HG02943 (cell line): ENCODE data around the gene GPHA2.

ENCODE experiments used
- ATAC-seq: cut with Tn5 transposase; IDR thresholded peaks from one replicate; pipeline ENCODE4 v1.9.1; 2021; ENCODE audit warnings: mild to moderate bottlenecking, low read depth, moderate library complexity; ENCODE audit not compliant: unreplicated experiment

Gene GPHA2

GRCh38 chr11:64911689-64912088 is 24.0 kb downstream of the GPHA2 start:
- no peak for ATAC-seq

- no peak for ATAC-seq
These were observed 24.6 kb downstream of the GPHA2 start for GRCh38 chr11:64911142-64911541.

DNA sequence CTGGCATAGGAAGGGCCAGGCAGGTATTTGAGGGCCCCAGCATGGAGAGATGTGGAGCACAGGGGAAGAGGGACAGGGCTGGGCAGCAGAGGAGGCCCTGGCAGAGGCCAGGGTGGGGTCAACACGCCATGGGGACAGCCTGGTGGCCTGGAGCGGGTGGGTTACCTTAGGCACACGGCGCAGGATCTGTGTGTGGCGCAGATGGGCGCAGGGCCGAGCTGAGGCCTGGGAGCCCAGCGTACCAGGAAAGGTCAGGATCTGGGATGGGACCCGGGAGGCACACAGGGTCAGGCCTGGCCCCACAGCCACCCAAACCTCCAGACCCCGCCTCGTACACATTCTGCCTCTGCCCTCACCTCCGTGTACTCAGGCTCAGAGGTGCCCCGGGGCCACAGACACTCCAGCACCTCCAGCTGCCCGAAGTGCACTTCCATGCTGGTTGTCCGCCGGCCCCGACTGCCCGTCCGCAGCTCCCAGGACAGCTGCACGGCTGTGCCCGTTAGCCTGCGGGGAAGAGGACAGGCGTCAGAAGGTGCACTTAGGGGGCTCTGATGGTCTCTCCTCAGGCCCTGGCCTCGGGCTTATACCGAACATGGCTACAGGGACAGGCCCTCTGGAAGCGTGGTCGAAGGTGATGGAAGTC is 25.1 kb downstream of the GPHA2 start:
- ATAC-seq = no peak

GRCh38 chr11:64909653-64910343 is 25.9 kb downstream of the GPHA2 start:
- ATAC-seq = no peak

DNA sequence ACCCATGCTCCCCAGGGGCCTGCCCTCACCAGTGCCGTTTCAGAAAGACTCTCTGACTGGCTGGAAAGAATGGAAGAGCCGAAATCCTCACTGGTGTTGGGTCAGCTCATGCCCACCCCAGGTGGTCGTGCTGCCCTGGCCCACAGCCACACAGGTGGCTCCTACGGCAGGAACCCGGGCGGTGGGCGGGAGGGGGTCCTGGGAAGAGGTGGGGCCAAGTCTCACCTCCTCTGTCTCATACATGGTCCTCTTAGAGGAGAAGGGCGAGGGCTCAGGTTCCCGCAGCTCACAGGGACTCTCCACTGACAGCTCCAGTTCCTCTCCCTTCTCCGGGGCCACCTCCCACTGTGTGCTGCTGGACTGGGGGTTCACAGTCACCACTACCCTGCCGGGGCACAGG is 26.9 kb downstream of the GPHA2 start:
- no peak for ATAC-seq

GRCh38 chr11:64906314-64906635 is 29.4 kb downstream of the GPHA2 start:
- no peak for ATAC-seq

- ATAC-seq = no peak
These were observed 30.0 kb downstream of the GPHA2 start for GRCh38 chr11:64905516-64906313.

- no peak for ATAC-seq
These were observed 32.3 kb downstream of the GPHA2 start for GRCh38 chr11:64903291-64903833.

DNA sequence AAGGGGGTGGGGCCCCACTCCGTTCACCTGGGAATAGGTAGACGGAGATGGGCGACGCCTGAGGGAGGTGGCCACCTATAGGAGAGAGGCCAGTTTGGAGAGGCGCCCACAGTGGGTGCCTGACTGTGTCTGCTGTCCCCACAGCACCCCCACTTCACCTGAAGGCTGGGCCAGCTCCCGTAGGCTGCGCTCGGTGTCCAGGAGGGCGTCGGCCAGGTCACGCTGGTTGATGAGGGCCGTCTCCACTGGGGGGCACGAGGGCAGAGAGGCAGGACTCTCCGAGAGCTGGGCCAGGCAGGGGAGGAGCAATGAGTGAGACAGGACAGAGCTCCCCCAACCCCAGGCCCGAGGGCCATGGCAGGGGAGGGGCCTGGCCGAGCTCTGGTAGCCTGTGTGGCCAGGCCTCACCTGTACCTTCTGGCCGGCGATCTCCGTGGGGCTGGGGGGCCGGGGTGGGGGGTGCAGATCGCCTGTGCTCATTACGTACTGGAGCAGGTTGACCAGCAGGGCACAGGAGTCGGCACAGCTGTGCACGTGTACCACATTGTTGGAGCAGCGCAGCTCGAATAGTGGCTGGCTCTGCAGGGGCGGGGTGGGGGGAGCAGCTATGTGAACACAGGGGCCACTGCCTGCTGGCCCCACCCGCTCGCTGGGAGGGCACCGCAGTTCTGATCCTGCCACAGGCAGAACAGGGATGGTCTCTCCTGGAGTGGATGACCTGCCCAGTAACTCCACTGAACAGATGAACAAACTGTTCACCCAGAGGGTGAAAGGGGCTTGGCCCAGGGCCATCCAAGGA is 33.4 kb downstream of the GPHA2 start:
- ATAC-seq = no peak

GRCh38 chr11:64900774-64901173 is 34.9 kb downstream of the GPHA2 start:
- no peak for ATAC-seq

DNA sequence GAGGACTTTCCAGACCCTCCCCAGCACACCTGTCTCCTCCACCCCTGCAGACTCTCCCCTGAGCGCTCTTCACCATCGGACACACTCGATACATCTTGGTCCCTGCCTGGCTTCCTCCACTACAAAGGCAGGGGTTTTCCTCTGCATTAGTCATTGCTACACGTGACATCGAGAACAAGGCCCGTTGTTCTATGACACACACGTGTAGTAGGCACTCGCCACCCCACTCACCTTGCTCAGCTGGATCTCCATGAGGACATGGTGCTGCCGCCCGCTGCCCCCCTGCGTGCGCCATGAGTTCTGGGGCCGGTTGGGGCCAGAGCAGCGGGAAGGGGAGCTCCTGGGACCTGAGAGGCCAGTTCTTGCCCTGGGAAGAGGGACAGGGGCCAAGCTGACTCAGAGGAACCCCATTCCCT is 35.4 kb downstream of the GPHA2 start:
- no peak for ATAC-seq

- ATAC-seq = no peak
These were observed 37.2 kb downstream of the GPHA2 start for GRCh38 chr11:64898541-64898940.

- no peak for ATAC-seq
These were observed 37.6 kb downstream of the GPHA2 start for GRCh38 chr11:64898076-64898445.

GRCh38 chr11:64897381-64898075 is 38.2 kb downstream of the GPHA2 start:
- no peak for ATAC-seq

- no peak for ATAC-seq
These were observed 39.2 kb downstream of the GPHA2 start for GRCh38 chr11:64896448-64897022.

GRCh38 chr11:64894812-64895452 is 40.8 kb downstream of the GPHA2 start:
- ATAC-seq = no peak

GRCh38 chr11:64894070-64894811 is 41.5 kb downstream of the GPHA2 start:
- no peak for ATAC-seq

DNA sequence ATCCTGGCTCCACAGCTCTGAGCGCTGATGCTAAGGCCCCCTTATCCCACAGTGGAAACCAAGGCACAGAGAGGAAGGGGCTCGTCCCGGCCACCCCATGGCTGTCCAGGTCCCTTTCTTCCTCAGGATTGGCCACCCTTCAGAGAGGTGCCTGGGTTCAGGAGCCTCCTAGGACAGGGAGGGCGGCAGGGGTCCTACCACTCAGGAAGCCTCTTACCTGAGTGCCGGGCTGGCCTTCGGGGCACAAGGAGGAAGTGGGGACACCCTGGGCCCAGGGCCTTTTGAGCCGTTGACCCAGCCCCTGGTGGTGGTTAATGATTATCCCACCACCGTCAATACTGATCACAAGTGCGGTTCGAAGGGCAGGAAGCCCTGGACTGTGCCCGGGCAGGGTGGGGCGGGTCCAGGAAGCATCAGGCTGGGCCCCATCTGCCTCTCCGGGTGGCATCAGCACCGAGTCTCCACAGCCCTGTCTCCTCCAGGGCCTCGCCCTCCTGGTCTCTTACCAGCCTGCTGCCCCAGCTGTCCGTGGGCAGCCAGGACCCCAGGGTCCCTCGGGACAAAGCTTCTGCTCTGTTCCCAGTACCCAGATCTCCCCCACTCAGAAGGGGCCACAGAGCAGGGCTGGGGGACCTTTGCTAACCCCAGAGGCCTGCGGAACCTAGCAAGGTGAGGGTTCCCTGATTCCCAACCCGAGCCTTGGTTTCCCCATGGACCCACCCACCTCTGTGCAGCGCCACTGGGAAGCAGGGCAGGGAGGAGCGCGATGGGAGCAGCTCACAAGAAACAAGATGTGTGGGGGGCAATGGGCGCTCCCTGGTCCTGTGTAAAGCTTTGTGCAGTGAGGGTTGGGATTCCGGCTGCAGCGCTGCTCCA is 42.3 kb downstream of the GPHA2 start:
- ATAC-seq = peak; percentile 60
